ENCODE data around the gene C1orf116.

Gene C1orf116

DNA sequence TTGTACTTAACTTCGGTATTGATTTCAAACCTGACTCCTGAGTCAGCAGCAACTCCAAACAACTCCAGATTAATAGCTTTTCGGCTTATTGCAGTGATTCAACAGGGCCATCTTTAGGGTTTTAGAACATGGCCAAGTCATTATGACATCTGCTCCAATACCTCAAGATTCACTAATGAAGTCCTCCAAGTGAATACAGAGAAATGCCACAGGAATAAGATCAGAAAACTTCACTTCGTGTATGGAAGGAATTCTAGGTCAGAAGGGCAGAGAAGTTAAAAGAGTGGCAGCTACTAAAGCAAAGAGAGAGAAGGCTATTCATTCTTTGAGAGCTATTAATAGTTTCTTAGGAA is 7.6 kb upstream of the C1orf116 start:
- in situ Hi-C loops (cut with HindIII; ENCODE audit: low sequenced_read_pairs), result no loop called here
- no peak overlapping the region for H3K4me3 ChIP-seq (ENCODE audit: low read depth, low read length)
- TF ChIP-seq, protein P1, sequence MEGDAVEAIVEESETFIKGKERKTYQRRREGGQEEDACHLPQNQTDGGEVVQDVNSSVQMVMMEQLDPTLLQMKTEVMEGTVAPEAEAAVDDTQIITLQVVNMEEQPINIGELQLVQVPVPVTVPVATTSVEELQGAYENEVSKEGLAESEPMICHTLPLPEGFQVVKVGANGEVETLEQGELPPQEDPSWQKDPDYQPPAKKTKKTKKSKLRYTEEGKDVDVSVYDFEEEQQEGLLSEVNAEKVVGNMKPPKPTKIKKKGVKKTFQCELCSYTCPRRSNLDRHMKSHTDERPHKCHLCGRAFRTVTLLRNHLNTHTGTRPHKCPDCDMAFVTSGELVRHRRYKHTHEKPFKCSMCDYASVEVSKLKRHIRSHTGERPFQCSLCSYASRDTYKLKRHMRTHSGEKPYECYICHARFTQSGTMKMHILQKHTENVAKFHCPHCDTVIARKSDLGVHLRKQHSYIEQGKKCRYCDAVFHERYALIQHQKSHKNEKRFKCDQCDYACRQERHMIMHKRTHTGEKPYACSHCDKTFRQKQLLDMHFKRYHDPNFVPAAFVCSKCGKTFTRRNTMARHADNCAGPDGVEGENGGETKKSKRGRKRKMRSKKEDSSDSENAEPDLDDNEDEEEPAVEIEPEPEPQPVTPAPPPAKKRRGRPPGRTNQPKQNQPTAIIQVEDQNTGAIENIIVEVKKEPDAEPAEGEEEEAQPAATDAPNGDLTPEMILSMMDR (IDR thresholded peaks at IDR 0.05; ENCODE audit: low read depth, low read length, missing control alignments), result no peak
- DNase-seq (ENCODE audit: low read depth), result no peak

DNA sequence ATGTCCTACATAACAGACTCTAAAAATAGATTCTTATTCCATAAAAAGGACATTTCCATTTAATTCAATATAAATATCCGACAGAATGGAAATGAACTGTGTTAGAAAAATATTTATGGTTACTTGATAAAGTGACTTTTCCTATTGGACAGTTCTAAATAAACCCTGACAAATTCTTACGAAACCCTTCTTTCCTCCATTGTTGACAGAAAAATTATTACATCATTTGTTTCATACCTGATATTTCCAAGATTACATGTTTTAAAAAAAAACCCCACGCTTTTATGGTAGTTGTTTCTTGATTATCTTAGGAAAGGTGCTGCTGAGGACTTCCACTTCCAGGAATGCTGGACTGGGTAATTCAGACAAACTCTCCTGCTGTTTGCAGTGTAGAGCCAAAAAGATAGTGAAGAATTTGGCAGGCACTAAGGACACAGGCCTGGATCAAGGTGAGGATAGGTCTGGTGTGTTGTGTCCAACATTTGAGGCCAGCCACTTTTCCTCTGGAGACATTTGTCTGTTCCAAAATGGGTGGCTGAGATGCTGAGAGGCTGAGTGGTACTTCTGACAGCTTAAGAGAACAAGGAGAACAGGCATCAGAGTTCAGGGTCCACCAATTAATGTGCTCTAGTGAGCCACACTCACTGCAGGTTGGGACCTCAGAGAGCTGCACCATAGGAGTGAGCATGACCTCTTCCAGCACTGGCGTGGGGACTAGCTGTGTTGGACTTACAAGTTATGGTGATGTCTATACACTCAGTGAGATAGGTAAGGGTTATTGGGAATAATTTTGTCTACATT is 7.0 kb upstream of the C1orf116 start:
- no peak overlapping the region for H3K4me3 ChIP-seq (ENCODE audit: low read depth, low read length)
- TF ChIP-seq, protein P1 (IDR thresholded peaks at IDR 0.05; ENCODE audit: low read depth, low read length, missing control alignments), result no peak
- in situ Hi-C loops (cut with HindIII; ENCODE audit: low sequenced_read_pairs), result no loop called here
- DNase-seq (ENCODE audit: low read depth), result no peak

DNA sequence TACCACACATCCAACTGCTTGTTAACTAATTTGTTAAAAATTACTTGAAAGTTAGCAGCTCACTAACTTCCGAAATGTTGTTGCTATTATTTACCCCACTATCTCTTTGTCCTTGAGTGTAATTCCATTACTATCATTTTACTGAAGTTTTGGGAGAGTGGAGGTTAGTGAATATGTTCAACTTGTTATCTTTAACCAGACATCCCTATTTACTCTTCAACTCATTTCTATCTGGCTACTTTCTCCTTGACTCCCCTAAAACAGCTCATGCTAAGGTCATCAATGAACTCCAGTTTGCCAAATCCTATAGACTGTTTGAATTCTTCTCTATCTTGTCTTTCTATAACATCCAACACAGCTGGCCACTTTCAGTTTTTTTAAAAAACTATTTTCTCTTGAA is 4.3 kb upstream of the C1orf116 start:
- no peak for DNase-seq (ENCODE audit: low read depth)
- TF ChIP-seq, protein P1 (IDR thresholded peaks at IDR 0.05; ENCODE audit: low read depth, low read length, missing control alignments), result no peak
- H3K4me3 ChIP-seq (ENCODE audit: low read depth, low read length), result no peak overlapping the region
- in situ Hi-C loops (cut with HindIII; ENCODE audit: low sequenced_read_pairs), result no loop called here

DNA sequence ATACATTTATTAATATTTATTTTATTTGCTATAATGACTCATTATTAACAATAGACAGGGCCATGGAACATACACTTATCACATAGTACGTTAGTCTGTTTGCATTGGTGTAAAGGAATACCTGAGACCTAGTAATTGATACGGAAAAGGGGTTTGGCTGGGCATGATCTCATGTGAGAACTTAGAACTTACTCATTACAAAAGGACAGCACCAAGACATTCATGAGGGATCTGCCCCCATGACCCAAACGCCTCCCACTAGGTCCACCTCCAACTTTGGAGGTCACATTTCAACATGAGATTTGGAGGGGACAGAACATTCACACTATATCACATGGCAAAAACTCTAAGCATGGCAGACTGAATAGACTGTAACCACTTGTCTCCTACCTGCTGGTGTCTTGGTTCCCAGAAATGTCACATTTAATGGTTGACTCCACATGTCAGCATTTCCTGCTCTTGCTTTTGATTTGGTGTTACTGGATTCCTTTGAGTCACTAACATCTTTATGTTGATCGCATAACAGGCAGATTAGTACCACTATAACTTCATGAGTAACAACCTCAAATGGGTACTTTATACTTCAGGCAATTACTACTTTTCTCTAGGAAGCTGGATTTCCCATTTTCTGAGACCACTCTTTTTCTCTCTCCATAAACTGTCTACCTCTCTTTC is 3.5 kb upstream of the C1orf116 start:
- TF ChIP-seq, protein P1 (IDR thresholded peaks at IDR 0.05; ENCODE audit: low read depth, low read length, missing control alignments), result no peak
- no peak overlapping the region for H3K4me3 ChIP-seq (ENCODE audit: low read depth, low read length)
- DNase-seq (ENCODE audit: low read depth), result no peak
- in situ Hi-C loops (cut with HindIII; ENCODE audit: low sequenced_read_pairs), result no loop called here

DNA sequence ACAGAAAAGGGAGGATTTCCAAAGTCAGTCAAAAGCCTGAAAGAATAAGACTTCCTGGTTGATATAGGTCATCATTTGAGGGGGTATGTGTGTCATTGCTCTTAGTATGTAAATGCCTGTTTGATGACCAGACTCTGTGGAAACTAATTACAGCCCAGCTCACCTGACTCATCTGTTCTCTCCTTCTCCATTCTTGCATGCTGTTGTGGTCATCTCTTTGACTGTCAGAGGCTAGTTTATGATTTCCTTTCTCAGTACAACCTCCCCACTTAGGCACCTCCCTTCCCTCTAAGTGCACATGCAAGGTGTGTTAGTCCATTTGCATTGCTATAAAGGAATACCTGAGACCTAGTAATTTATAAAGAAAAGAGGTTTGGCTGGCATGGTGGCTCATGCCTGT is 2.4 kb upstream of the C1orf116 start:
- in situ Hi-C loops (cut with HindIII; ENCODE audit: low sequenced_read_pairs), result no loop called here
- TF ChIP-seq, protein P1 (IDR thresholded peaks at IDR 0.05; ENCODE audit: low read depth, low read length, missing control alignments), result no peak
- H3K4me3 ChIP-seq (ENCODE audit: low read depth, low read length), result no peak overlapping the region
- no peak for DNase-seq (ENCODE audit: low read depth)

DNA sequence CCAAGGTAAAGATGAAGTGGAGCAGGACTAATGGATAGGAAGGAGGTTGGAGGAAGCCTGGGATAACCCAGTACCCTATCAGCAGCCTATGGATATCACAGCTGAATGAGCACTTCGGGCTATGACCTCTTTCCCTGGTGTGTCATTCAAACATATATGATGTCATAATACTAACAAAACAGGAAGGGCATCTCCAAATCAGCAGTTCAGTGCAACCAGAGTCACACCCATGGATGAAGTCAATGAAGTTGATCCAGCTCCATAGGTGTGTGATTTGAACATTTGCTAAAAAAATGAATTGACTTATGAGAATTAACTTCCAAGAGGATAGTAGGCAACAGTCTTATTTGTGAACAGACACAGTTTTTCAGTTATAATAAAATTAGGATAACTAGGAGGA is 1.7 kb upstream of the C1orf116 start:
- no peak overlapping the region for H3K4me3 ChIP-seq (ENCODE audit: low read depth, low read length)
- DNase-seq (ENCODE audit: low read depth), result no peak
- TF ChIP-seq, protein P1 (IDR thresholded peaks at IDR 0.05; ENCODE audit: low read depth, low read length, missing control alignments), result no peak
- in situ Hi-C loops (cut with HindIII; ENCODE audit: low sequenced_read_pairs), result no loop called here
